Fibroblast of skin of right quadriceps (primary cell): ENCODE results near the gene SBK1.
"Not testable (repeated sequence)": the region's sequence is repeated elsewhere in the genome, so short reads cannot be mapped to it uniquely, and the experiment has no call there.

Source experiments
- DNase-seq: peaks from one replicate; pipeline ENCODE4 v3.0.0-alpha.2; 2013

SBK1 gene

GRCh38 chr16:28310796-28311195, 18.5 kb downstream of the SBK1 start:
- DNase-seq: no peak

- DNase-seq: no peak
Observed at GRCh38 chr16:28311413-28311812, 19.1 kb downstream of the SBK1 start.

- DNase-seq: no peak
Observed at GRCh38 chr16:28311913-28312312, 19.6 kb downstream of the SBK1 start.

GRCh38 chr16:28312327-28312726, 20.0 kb downstream of the SBK1 start:
- DNase-seq: no peak

- DNase-seq: no peak
Observed at GRCh38 chr16:28313587-28313986, 21.3 kb downstream of the SBK1 start.

GRCh38 chr16:28316054-28316453, 23.7 kb downstream of the SBK1 start:
- DNase-seq: no peak

- DNase-seq: peak; percentile 25
Observed at GRCh38 chr16:28317040-28317880, 24.9 kb downstream of the SBK1 start.

- no peak for DNase-seq
Observed at GRCh38 chr16:28318042-28318744, 25.9 kb downstream of the SBK1 start.

GRCh38 chr16:28319476-28320022, 27.2 kb downstream of the SBK1 start:
- DNase-seq: no peak

- no peak for DNase-seq
Observed at GRCh38 chr16:28320023-28320561, 27.8 kb downstream of the SBK1 start.

GRCh38 chr16:28320741-28321140, 28.4 kb downstream of the SBK1 start:
- DNase-seq: no peak

GRCh38 chr16:28321700-28322411, 29.5 kb downstream of the SBK1 start:
- DNase-seq: no peak

- DNase-seq: no peak
Observed at GRCh38 chr16:28324235-28324886, 32.0 kb downstream of the SBK1 start.

- no peak for DNase-seq
Observed at GRCh38 chr16:28324887-28325279, 32.6 kb downstream of the SBK1 start.

GRCh38 chr16:28326881-28327610, 34.7 kb downstream of the SBK1 start:
- peak; percentile 29 for DNase-seq

GRCh38 chr16:28330232-28330631, 37.9 kb downstream of the SBK1 start:
- not testable (repeated sequence) for DNase-seq

GRCh38 chr16:28330981-28331380, 38.7 kb downstream of the SBK1 start:
- not testable (repeated sequence) for DNase-seq

GRCh38 chr16:28332632-28333031, 40.3 kb downstream of the SBK1 start:
- DNase-seq: not testable (repeated sequence)

GRCh38 chr16:28335678-28336077, 43.4 kb downstream of the SBK1 start:
- not testable (repeated sequence) for DNase-seq

- not testable (repeated sequence) for DNase-seq
Observed at GRCh38 chr16:28336940-28337710, 44.8 kb downstream of the SBK1 start.

GRCh38 chr16:28338230-28338629, 45.9 kb downstream of the SBK1 start:
- DNase-seq: not testable (repeated sequence)
